WTC11 (cell line): Measurements from ENCODE around the gene GHRL. TPM values are rescaled to one million over a fixed set of nuclear protein-coding genes. Genes with fewer than 3 reads are reported as not detected.

ENCODE experiments used
- ATAC-seq: fragments of 200-7000 bp; cut with Tn5 transposase; 2 replicates; pipeline ENCODE4 v1.10.0; 2021; ENCODE audit warnings: mild to moderate bottlenecking, moderate library complexity
- CTCF ChIA-PET: fragments of 300-600 bp; sonication (Branson Sonifier 250); formaldehyde crosslinking; loops from one replicate; lab custom pipeline; 2021; ENCODE audit warnings: antibody characterized with exemption; lab: Charles Lee
- POLR2A ChIA-PET: fragments of 350-600 bp; sonication (Branson Sonifier 250); formaldehyde crosslinking; loops from one replicate; lab custom pipeline; 2021; ENCODE audit warnings: antibody characterized with exemption; lab: Charles Lee
- DNase-seq: peaks from one replicate; pipeline ENCODE4 v3.0.0; 2021; ENCODE audit warnings: low spot score
- H3K27ac Mint-ChIP-seq: 2 replicates; pipeline ENCODE4 v1.8.0; 2021; ENCODE audit warnings: mixed read lengths
- H3K27me3 Mint-ChIP-seq: 2 replicates; pipeline ENCODE4 v1.8.0; 2021; ENCODE audit warnings: low read depth, mild to moderate bottlenecking, moderate library complexity, mixed read lengths
- H3K36me3 Mint-ChIP-seq: 2 replicates; pipeline ENCODE4 v1.8.0; 2021; ENCODE audit warnings: mixed read lengths
- H3K4me1 Mint-ChIP-seq: 2 replicates; pipeline ENCODE4 v1.8.0; 2022; ENCODE audit warnings: mixed read lengths
- H3K4me3 Mint-ChIP-seq: 2 replicates; pipeline ENCODE4 v1.8.0; 2021; ENCODE audit warnings: mild to moderate bottlenecking, moderate library complexity, mixed read lengths
- H3K9me3 Mint-ChIP-seq: 2 replicates; pipeline ENCODE4 v1.8.0; 2021; ENCODE audit warnings: mixed read lengths
- CBFB ChIP-seq: sonication (generic); formaldehyde crosslinking; IDR thresholded peaks from 2 replicates; pipeline ENCODE4 v1.8.1; 2022; ENCODE audit warnings: mild to moderate bottlenecking, low read depth, missing genetic modification reagents
- CREB1 ChIP-seq: sonication (generic); formaldehyde crosslinking; IDR thresholded peaks from 2 replicates; pipeline ENCODE4 v1.8.0; 2023; ENCODE audit warnings: mild to moderate bottlenecking, missing genetic modification reagents
- FOXP1 ChIP-seq: sonication (generic); formaldehyde crosslinking; IDR thresholded peaks from 2 replicates; pipeline ENCODE4 v1.8.0; 2022; ENCODE audit warnings: missing genetic modification reagents, mild to moderate bottlenecking, moderate library complexity, borderline replicate concordance
- GTF2I ChIP-seq: fragments of 250-450 bp; sonication (Bioruptor Pico); conservative IDR thresholded peaks from 2 replicates; pipeline ENCODE4 v1.4.0; 2021; ENCODE audit warnings: mild to moderate bottlenecking
- NR1H2 ChIP-seq: sonication (generic); formaldehyde crosslinking; IDR thresholded peaks from 2 replicates; pipeline ENCODE4 v1.9.0; 2021; ENCODE audit warnings: mild to moderate bottlenecking, moderate library complexity, missing genetic modification reagents
- RELA ChIP-seq: sonication (generic); formaldehyde crosslinking; IDR thresholded peaks from 2 replicates; pipeline ENCODE4 v1.8.1; 2022; ENCODE audit warnings: missing genetic modification reagents, mild to moderate bottlenecking, borderline replicate concordance
- SMAD4 ChIP-seq: sonication (generic); formaldehyde crosslinking; IDR thresholded peaks from 2 replicates; pipeline ENCODE4 v1.8.0; 2022; ENCODE audit warnings: mild to moderate bottlenecking, missing genetic modification reagents
- TP53 ChIP-seq: sonication (generic); formaldehyde crosslinking; IDR thresholded peaks from 2 replicates; pipeline ENCODE4 v1.8.1; 2023; ENCODE audit warnings: mild to moderate bottlenecking, missing genetic modification reagents
- ZBTB21 ChIP-seq: sonication (generic); formaldehyde crosslinking; IDR thresholded peaks from 2 replicates; pipeline ENCODE4 v1.8.1; 2023; ENCODE audit warnings: mild to moderate bottlenecking, missing genetic modification reagents, borderline replicate concordance
- ZNF423 ChIP-seq: fragments of 250-450 bp; sonication (Bioruptor Pico); IDR thresholded peaks from 2 replicates; pipeline ENCODE4 v2.1.2; 2022; ENCODE audit warnings: mild to moderate bottlenecking, moderate library complexity
- total RNA-seq: library from RNA; stranded (reverse); gene quantifications from 3 replicates; pipeline ENCODE4 v1.2.3, GENCODE V29; 2021
- TF ChIP-seq, protein P1 (sequence below): sonication (generic); formaldehyde crosslinking; IDR thresholded peaks from 2 replicates; pipeline ENCODE4 v1.8.0; 2022; ENCODE audit warnings: mild to moderate bottlenecking, missing genetic modification reagents
- TF ChIP-seq, protein P2 (sequence below): sonication (generic); formaldehyde crosslinking; IDR thresholded peaks from 2 replicates; pipeline ENCODE4 v1.8.1; 2022; ENCODE audit warnings: missing genetic modification reagents, borderline replicate concordance
- TF ChIP-seq, protein P3 (sequence below): fragments of 250-450 bp; sonication (Bioruptor Pico); IDR thresholded peaks from 2 replicates; pipeline ENCODE4 v1.9.0; 2021; ENCODE audit warnings: moderate library complexity, mild to moderate bottlenecking, inconsistent platforms, borderline replicate concordance
- TF ChIP-seq, protein P4 (sequence below): sonication (generic); formaldehyde crosslinking; IDR thresholded peaks from 2 replicates; pipeline ENCODE4 v1.8.0; 2022; ENCODE audit warnings: mild to moderate bottlenecking, missing genetic modification reagents
- TF ChIP-seq, protein P5 (sequence below): fragments of 250-450 bp; sonication (Bioruptor Pico); conservative IDR thresholded peaks from 2 replicates; pipeline ENCODE4 v1.9.0; 2021; ENCODE audit warnings: mild to moderate bottlenecking

Gene GHRL
- total RNA-seq, 1 experiment from 2014 or later: 0.35 TPM

DNA sequence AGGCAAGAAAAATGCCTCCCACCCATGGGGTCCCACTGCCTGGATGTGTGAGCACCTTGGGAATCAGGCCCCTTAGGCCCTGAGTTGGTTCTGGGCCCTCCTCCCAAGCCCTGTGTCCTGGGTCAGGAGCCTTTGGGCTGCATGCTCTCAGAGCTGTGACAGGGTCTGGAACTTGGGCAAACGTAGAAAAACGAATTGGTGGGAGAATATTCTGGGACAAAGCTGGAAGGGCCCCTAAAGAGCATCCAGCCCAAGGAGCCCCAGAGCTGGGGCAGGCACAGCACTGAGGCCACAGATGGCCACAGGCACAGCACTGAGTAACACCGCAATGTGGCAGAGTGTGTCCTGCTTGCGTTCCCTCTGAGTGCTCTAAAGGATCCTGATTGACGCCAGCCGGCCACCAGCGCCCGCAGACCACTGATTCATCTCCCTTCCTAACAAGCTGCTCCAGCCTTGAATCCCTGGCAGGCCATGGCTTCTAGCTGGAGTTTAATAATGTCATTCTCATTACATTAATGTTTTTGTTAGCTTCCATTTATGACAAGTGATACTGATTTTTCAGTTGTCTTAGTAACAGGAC is 46.7 kb upstream of the GHRL start (continued):
- TF ChIP-seq RELA (CRISPR knock-in tag): no peak

DNA sequence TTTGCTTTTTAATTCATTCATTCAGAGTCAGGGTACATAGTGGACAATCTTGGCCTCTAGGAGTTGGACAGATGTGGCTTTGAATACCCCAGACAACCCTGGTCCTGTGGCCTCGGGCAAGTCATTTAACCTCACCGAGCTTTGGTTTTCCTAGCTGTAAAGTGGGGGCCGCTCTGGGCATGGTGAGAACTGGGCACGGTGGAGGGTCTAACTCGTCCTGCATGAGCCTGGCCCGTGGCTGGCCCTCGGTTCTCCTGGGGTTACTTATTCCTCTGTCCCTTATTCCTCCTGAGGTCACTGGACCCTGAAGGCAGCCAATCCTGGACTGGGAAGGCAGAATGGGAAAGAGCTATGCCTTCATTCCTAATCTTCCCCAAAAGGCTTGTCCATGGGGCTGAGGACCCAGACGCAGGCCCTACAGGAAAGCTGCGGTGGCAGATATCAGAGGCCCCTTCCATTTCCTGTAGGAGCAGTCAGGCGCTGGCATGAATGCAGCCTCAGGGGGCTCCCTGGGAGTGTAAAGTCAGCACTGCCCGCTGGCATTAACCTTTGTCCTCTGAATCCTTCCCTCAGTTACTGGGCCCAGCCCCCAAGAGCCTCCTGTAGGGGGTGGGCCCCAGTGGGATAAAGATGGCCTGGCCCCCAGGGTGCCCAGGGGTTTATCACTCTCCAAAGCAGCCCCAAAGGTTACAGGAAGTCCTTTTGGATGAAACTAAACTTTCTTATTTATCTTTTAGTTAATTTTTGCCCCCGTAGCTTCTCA is 46.0 kb upstream of the GHRL start:
- no peaks in the 10 kb centered on the region for H3K36me3 Mint-ChIP-seq
- ChIA-PET POLR2A (interaction anchor here (0.6 kb wide), 1 partner anchor 845 kb away, joined by 7 read pairs; no protein-coding TSS in a partner anchor), CTCF (interaction anchor here (1.1 to 2.2 kb wide), 4 partner anchors 10 to 365 kb away, joined by 3 to 6 read pairs (median 3); no protein-coding TSS in a partner anchor)
- no peak for ATAC-seq
- H3K27me3 Mint-ChIP-seq: no peaks in the 10 kb centered on the region
- H3K27ac Mint-ChIP-seq: no peak overlapping the region
- no peak for TF ChIP-seq NR1H2
- TF ChIP-seq ZNF423: no peak
- no peak for TF ChIP-seq FOXP1
- no peak for TF ChIP-seq CBFB
- no peak for TF ChIP-seq SMAD4 (CRISPR knock-in tag)
- TF ChIP-seq, protein P1, sequence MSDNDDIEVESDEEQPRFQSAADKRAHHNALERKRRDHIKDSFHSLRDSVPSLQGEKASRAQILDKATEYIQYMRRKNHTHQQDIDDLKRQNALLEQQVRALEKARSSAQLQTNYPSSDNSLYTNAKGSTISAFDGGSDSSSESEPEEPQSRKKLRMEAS (CRISPR knock-in tag): no peak
- TF ChIP-seq, protein P2, sequence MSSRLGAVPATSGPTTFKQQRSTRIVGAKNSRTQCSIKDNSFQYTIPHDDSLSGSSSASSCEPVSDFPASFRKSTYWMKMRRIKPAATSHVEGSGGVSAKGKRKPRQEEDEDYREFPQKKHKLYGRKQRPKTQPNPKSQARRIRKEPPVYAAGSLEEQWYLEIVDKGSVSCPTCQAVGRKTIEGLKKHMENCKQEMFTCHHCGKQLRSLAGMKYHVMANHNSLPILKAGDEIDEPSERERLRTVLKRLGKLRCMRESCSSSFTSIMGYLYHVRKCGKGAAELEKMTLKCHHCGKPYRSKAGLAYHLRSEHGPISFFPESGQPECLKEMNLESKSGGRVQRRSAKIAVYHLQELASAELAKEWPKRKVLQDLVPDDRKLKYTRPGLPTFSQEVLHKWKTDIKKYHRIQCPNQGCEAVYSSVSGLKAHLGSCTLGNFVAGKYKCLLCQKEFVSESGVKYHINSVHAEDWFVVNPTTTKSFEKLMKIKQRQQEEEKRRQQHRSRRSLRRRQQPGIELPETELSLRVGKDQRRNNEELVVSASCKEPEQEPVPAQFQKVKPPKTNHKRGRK: no peak
- TF ChIP-seq, protein P3, sequence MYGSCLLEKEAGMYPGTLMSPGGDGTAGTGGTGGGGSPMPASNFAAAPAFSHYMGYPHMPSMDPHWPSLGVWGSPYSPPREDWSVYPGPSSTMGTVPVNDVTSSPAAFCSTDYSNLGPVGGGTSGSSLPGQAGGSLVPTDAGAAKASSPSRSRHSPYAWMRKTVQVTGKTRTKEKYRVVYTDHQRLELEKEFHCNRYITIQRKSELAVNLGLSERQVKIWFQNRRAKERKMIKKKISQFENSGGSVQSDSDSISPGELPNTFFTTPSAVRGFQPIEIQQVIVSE (CRISPR knock-in tag): no peak
- TF ChIP-seq, protein P4, sequence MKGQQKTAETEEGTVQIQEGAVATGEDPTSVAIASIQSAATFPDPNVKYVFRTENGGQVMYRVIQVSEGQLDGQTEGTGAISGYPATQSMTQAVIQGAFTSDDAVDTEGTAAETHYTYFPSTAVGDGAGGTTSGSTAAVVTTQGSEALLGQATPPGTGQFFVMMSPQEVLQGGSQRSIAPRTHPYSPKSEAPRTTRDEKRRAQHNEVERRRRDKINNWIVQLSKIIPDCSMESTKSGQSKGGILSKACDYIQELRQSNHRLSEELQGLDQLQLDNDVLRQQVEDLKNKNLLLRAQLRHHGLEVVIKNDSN (CRISPR knock-in tag): no peak
- no peak for TF ChIP-seq CREB1
- no peak for TF ChIP-seq ZBTB21 (CRISPR knock-in tag)
- TF ChIP-seq GTF2I: no peak
- no peak overlapping the region for H3K4me3 Mint-ChIP-seq
- H3K9me3 Mint-ChIP-seq: no peaks in the 10 kb centered on the region
- DNase-seq: no peak
- 0 out of 2 replicates have a peak, but pooled peaks cover 5% of the 10 kb centered on the region for H3K4me1 Mint-ChIP-seq

DNA sequence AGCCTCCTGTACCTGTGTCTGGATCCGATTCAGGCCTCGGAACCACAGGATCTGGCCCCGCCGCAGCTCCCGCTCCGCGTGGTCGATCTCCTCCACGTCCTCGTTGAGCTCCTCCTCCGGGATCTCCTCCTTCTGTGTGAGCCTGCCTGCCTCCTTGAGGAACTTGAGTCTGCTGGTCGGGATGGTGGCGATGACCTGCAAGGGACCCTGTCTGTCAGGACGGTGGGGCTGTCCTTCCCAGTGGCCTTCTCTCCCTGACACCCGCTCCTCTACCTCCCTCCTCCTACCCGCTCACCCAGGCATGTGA is 45.4 kb upstream of the GHRL start:
- DNase-seq: no peak
- POLR2A ChIA-PET: no interaction called here
- CTCF ChIA-PET: interaction anchor here (1.1 to 1.4 kb wide), 3 partner anchors 9 to 366 kb away, joined by 3 read pairs; no protein-coding TSS in a partner anchor

More for the DNA sequence above, 45.4 kb upstream of the GHRL start:
- Mint-ChIP-seq H3K9me3 (no peaks in the 10 kb centered on the region), H3K36me3 (no peaks in the 10 kb centered on the region), H3K27me3 (no peaks in the 10 kb centered on the region), H3K27ac (peak overlapping the region; percentile 36; the same call in 1 of the 2 replicates), H3K4me1 (0 out of 2 replicates have a peak, but pooled peaks cover 5% of the 10 kb centered on the region), H3K4me3 (no peak overlapping the region)
- TF ChIP-seq, protein P5, sequence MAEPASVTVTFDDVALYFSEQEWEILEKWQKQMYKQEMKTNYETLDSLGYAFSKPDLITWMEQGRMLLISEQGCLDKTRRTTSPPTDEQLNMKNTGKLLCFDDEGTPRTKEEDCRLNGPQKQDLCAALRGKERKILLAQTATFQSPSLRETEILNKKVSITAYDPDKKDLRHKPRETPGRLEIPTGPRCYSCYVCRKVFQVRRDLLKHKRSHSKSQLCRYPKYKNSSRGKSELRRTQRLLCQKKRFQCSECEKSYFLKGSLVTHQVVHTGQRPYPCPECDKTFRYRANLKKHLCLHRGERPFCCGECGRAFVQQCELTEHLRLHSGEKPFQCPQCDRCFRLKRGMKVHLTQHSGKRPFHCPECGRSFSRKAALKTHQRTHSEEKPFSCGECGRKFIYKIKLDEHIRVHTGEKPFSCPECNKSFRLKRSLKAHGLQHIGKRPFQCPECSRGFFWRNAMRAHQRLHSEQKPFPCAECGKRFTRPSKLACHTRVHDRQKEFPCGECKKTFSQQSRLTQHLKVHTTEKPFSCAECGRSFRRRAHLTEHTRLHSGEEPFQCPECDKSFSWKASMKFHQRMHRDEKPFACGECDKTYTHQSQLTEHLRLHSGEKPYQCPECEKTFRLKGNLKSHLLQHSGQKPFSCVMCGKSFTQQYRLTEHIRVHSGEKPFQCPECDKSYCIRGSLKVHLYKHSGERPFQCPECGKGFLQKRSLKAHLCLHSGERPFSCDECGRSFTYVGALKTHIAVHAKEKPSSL (CRISPR knock-in tag): no peak
- no peak for TF ChIP-seq TP53
- no peak; the same call in 1 of the 2 replicates for ATAC-seq
